Heart left ventricle (tissue), 16 donors: ENCODE data around the gene FIBP. TPM values are rescaled to one million over a fixed set of nuclear protein-coding genes. Genes with fewer than 3 reads are reported as not detected.

Experiments
- ATAC-seq, 4 donors: fragments of 200-7000 bp; cut with Tn5 transposase; one replicate each; pipeline ENCODE4 v1.9.1; 2020 to 2022; ENCODE audit warnings: moderate library complexity in 4 of 4, mild to moderate bottlenecking in 3 of 4, moderate number of reproducible peaks in 1 of 4
- DNase-seq, 5 donors: peaks; one replicate each; pipeline ENCODE4 v3.0.0-alpha.2; 2020
- H3K27ac ChIP-seq, 12 donors: fragments of 200-600 bp; sonication (generic) in 4 of 12; one replicate each; pipeline versions ENCODE4 v1.5.0 to v1.8.0; 2016 to 2022; ENCODE audit warnings: mild to moderate bottlenecking in 2 of 12
- H3K27me3 ChIP-seq, 9 donors: fragments of 200-600 bp; sonication (generic) in 2 of 9; one replicate each; pipeline versions ENCODE4 v1.5.1 to v1.8.0; 2016 to 2022; ENCODE audit warnings: mild to moderate bottlenecking in 3 of 9
- H3K36me3 ChIP-seq, 9 donors: fragments of 200-600 bp; sonication (generic) in 2 of 9; one replicate each; pipeline versions ENCODE4 v1.5.0 to v1.8.0; 2018 to 2022; ENCODE audit warnings: mild to moderate bottlenecking in 2 of 9
- H3K4me1 ChIP-seq, 12 donors: fragments of 200-600 bp; sonication (generic) in 4 of 12; one replicate each; pipeline versions ENCODE4 v1.5.0 to v1.8.0; 2016 to 2022; ENCODE audit warnings: mild to moderate bottlenecking in 3 of 12
- H3K4me3 ChIP-seq, 12 donors: fragments of 200-600 bp; sonication (generic) in 4 of 12; one replicate each; pipeline versions ENCODE4 v1.5.0 to v1.8.0; 2017 to 2022; ENCODE audit warnings: mild to moderate bottlenecking in 9 of 12, moderate library complexity in 4 of 12
- H3K9me3 ChIP-seq, 12 donors: fragments of 200-600 bp; sonication (generic) in 4 of 12; one replicate each; pipeline versions ENCODE4 v1.5.0 to v1.8.0; 2016 to 2022; ENCODE audit warnings: mild to moderate bottlenecking in 1 of 12
- POLR2A ChIP-seq, 2 donors: fragments of 450-650 bp; IDR thresholded peaks; one replicate each; pipeline ENCODE4 v1.6.1; 2017; ENCODE audit warnings: antibody characterized with exemption in 2 of 2, mild to moderate bottlenecking in 2 of 2, moderate library complexity in 2 of 2
- WGBS, 4 donors: extraction: QIAGEN DNeasy Blood & Tissue Kit in 2 of 4; methylation state at CpG; one replicate each; pipeline versions ENCODE4 v1.1.5 to v1.1.7; 2013 to 2018; 5-methylcytosine and 5-hydroxymethylcytosine counted together
- intact Hi-C, 10 donors: fragments of 100-400 bp; cut with DNase I; formaldehyde crosslinking; loops; one replicate each; pipeline versions ENCODE4 v1.11.1 to v1.14.2; 2022
- polyA plus RNA-seq, 2 donors: library from polyadenylated mRNA; stranded (reverse); fragments of 200-250 nt; gene quantifications; one replicate each; pipeline ENCODE4 v1.2.3, GENCODE V29; 2013
- total RNA-seq, 9 donors: library from RNA; depleted of rRNA in 2 of 9; stranded (reverse); fragments of >200 nt in 2 of 9; fragmentation: NEBNext Ultra II Directional in 3 of 9; extraction: Animal tissue kit (Norgen Biotek cat#: 25700) in 3 of 9; gene quantifications; one replicate each; pipeline versions ENCODE4 v1.1.0 to v1.2.4, GENCODE V29; 2016 to 2023
- TF ChIP-seq, protein P1 (sequence below), 12 donors: fragments of 200-600 bp; sonication (generic) in 4 of 12; IDR thresholded peaks; one replicate each; pipeline versions ENCODE4 v1.5.0 to v1.8.0; 2018 to 2022; ENCODE audit warnings: antibody characterized with exemption in 12 of 12, mild to moderate bottlenecking in 5 of 12
- donor health status: ischemic (EF 13 %, LVEDD 7.1; RV severe dilation, severe dysfunction).
- donor health status: healthy with polysubstance abuse.
- donor health status: DM: no; HTN: yes; CAD: no.
- donor health status: DM: no; HTN: no; CAD: no.
- donor health status: ischemic (EF 25% LVEDD 6.9; RV normal size, moderate dysfunction).
- donor health status: ischemic (EF 25% LVEDD 5.7; RV mildly dilated, moderate dysfunction).
- donor health status: healthy.
- donor health status: DM: yes; HTN: yes; CAD: no.
- donor health status: ischemic (EF 35%, LVEDD 5.7; RV mildly dilated, moderate dysfunction).
- donor health status: nonischemic (EF 11% LVEDD 7.7; RV severe dilation, severe dysfunction).
- donor health status: DM: yes; HTN: yes; CAD: no.
- donor health status: PGD.
- donor health status: ischemic (EF 29% LVEDD 5.4; RV normal size, mild dysfunction).
- donor health status: nonischemic (EF 23%, LVEDD 6.1; RV moderate dilation, normal function).

Gene FIBP
- total and polyA plus RNA-seq, 11 donors: 35.0 to 93.9 (median 57.3) TPM

DNA sequence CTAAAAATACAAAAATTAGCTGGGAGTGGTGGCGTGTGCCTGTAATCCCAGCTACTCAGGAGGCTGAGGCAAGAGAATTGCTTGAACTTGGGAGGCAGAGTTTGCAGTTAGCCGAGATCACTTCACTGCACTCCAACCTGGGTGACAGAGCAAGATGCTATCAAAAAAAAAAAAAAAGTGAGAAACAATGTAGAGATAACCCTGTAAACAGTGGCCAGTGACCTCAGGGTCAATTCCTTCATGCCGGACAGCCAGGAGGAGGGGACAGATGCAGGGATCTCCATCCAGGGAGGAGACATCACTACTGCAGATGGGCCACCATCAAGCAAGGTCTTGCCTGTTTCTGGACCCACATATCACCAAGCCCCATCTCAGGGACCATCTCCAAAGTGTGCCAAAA lies 40.5 kb downstream of the FIBP start:
- H3K27me3 ChIP-seq: no peaks in the 10 kb centered on the region
- ATAC-seq (no peak), DNase-seq (no peak)
- TF ChIP-seq POLR2A (IDR thresholded peaks at IDR 0.05): no peak
- TF ChIP-seq, protein P1, sequence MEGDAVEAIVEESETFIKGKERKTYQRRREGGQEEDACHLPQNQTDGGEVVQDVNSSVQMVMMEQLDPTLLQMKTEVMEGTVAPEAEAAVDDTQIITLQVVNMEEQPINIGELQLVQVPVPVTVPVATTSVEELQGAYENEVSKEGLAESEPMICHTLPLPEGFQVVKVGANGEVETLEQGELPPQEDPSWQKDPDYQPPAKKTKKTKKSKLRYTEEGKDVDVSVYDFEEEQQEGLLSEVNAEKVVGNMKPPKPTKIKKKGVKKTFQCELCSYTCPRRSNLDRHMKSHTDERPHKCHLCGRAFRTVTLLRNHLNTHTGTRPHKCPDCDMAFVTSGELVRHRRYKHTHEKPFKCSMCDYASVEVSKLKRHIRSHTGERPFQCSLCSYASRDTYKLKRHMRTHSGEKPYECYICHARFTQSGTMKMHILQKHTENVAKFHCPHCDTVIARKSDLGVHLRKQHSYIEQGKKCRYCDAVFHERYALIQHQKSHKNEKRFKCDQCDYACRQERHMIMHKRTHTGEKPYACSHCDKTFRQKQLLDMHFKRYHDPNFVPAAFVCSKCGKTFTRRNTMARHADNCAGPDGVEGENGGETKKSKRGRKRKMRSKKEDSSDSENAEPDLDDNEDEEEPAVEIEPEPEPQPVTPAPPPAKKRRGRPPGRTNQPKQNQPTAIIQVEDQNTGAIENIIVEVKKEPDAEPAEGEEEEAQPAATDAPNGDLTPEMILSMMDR (IDR thresholded peaks at IDR 0.05): no peak
- H3K4me3 ChIP-seq: no peak overlapping the region
- no peaks in the 10 kb centered on the region for H3K4me1 ChIP-seq
- intact Hi-C loops: no loop called here
- peaks cover 0 to 21% (median 15%) of the 10 kb centered on the region in 9 donors for H3K36me3 ChIP-seq
- H3K27ac ChIP-seq: no peak overlapping the region
- WGBS, 4 donors: 77 to 84% (median 79%) methylated on average over 3 of the region's 3 CpGs
- peaks cover 0 to 10% (median 2%) of the 10 kb centered on the region in 12 donors for H3K9me3 ChIP-seq

DNA sequence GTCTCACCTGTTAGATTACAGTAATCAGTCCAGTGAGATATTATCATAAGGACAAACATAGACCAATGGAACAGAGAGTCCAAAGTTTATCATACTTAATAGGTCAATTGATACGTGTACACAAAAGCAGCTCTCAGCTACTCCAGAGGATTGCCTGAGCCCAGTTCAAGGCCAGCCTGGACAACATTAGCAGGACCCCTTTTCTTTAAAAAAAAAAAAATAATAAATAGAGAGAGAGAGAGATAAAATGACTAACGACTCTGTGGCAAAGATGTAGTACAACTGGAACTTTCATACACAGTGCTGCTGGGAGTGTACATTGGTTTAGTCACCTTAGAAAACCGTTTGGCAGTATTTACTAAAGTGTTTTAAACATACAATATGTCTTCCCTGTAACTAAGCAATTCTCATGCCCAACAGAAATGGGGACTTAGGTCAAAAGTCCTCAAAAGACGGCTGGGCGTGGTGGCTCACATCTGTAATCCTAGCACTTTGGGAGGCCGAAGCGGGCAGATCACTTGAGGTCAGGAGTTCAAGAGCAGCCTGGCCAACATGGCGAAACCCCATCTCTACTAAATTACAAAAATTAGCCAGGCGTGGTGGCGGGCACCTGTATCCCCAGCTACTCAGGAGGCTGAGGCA lies 43.9 kb downstream of the FIBP start:
- no peak overlapping the region for H3K27ac ChIP-seq
- no peak for ATAC-seq
- TF ChIP-seq, protein P1 (IDR thresholded peaks at IDR 0.05): no peak
- TF ChIP-seq POLR2A (IDR thresholded peaks at IDR 0.05): no peak
- intact Hi-C loops: no loop called here
- H3K4me3 ChIP-seq: no peak overlapping the region
- DNase-seq: no peak
- no peaks in the 10 kb centered on the region for H3K9me3 ChIP-seq
- 85 to 91% (median 90%) methylated on average over 9 to 10 of the region's 10 CpGs for WGBS, 4 donors
- H3K27me3 ChIP-seq: no peaks in the 10 kb centered on the region
- no peaks in the 10 kb centered on the region for H3K36me3 ChIP-seq
- H3K4me1 ChIP-seq: no peaks in the 10 kb centered on the region

DNA sequence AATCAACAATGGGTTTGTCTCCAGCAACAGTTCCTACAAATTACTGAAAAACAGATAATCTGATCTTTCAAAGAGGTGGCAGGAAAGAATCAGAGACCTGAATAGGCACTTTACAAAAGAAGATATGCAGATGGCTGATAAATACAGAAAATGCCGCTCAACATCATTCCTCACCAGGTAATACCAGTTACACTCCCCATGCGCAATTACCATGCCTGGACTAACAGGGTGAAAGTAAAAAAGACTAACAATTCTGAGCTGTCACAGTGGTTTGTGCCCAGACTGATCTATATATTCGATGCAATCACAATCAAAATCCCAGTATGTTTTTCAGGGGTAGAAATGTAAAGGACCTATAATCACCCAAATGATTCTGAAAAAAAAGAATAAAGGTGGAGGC lies 44.5 kb downstream of the FIBP start:
- intact Hi-C loops: no loop called here
- 91 to 97% (median 97%) methylated on average over 3 of the region's 3 CpGs for WGBS, 4 donors
- no peak for ATAC-seq
- H3K36me3 ChIP-seq: no peaks in the 10 kb centered on the region
- H3K4me1 ChIP-seq: no peaks in the 10 kb centered on the region
- H3K27ac ChIP-seq: no peak overlapping the region
- no peak overlapping the region for H3K4me3 ChIP-seq
- DNase-seq: no peak
- H3K9me3 ChIP-seq: no peaks in the 10 kb centered on the region
- H3K27me3 ChIP-seq: no peaks in the 10 kb centered on the region
- TF ChIP-seq POLR2A (IDR thresholded peaks at IDR 0.05): no peak
- TF ChIP-seq, protein P1 (IDR thresholded peaks at IDR 0.05): no peak

DNA sequence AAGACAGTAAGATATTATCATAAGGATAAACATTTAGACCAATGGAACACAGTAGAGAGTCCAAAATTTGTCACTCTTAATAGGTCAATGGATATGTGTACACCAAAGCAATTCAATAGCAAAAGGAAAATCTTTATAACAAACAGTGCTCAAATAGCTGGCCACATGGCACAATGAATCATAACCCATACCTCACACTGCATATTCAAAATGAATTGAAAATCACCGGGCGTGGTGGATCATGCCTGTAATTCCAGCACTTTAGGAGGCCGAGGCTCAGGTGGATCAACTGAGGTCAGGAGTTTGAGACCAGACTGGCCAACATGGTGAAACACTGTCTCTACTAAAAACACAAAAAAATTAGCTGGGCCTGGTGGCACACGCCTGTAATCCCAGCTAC lies 46.1 kb downstream of the FIBP start:
- Histone ChIP-seq H3K27ac (no peak overlapping the region), H3K4me3 (no peak overlapping the region), H3K4me1 (no peaks in the 10 kb centered on the region), H3K36me3 (no peaks in the 10 kb centered on the region), H3K27me3 (no peaks in the 10 kb centered on the region), H3K9me3 (no peaks in the 10 kb centered on the region)
- DNase-seq (no peak), ATAC-seq (no peak)
- TF ChIP-seq, protein P1 (IDR thresholded peaks at IDR 0.05): no peak
- no peak for TF ChIP-seq POLR2A (IDR thresholded peaks at IDR 0.05)
- WGBS, 4 donors: 95 to 98% (median 97%) methylated on average over 4 of the region's 4 CpGs
- intact Hi-C loops: no loop called here
